Fibroblast of skin of left quadriceps (primary cell): ENCODE data around the gene HAAO.
"Not testable (repeated sequence)": the region's sequence is repeated elsewhere in the genome, so short reads cannot be mapped to it uniquely, and the experiment has no call there.

Experiments used
- DNase-seq, 2 experiments: peaks; one replicate each; pipeline ENCODE4 v3.0.0-alpha.2; 2013; ENCODE audit warnings: low read depth in 2 of 2

Gene HAAO

DNA sequence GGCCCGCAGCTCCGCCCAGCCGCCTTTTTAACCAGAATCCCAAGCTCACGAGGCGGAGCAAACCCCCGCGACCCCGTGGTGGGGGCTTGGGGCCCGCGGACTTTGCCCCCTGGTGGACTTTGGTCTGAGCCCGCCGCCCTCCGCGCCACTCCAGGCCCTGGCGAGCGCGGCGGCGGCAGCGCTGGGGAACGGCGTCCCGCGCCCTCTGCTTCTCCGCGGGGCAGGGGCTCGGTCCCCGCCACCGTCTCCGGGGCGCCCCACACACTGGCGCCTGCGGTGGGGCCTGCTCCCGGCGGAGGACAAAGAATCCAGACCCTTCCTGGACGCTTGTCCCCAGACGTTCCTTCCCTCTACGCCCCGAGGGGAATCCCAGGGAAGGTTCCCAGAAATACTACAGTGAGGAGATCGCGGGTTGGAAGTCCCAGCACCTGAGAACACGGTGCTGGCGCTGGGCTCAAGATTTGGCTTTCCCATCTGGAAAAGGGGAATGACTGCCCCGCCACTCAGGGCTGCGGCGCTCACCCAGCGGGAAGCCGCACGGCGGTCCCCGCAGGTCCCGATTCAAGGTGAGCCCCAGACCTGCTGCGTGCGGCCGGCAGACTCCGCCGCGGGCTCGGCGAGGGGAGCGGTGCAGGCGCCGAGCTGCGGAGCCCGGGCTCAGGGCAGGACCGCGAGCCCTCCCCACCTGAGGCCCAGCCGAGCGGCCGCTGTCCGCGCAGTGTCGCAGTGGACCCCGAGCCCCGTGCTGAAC lies at the start of gene HAAO:
TSS of gene HAAO (minus strand) at position 1 of the 751 bp plus-strand sequence. CDS start 47 bp downstream, outside the sequence.
- DNase-seq: no peak

DNA sequence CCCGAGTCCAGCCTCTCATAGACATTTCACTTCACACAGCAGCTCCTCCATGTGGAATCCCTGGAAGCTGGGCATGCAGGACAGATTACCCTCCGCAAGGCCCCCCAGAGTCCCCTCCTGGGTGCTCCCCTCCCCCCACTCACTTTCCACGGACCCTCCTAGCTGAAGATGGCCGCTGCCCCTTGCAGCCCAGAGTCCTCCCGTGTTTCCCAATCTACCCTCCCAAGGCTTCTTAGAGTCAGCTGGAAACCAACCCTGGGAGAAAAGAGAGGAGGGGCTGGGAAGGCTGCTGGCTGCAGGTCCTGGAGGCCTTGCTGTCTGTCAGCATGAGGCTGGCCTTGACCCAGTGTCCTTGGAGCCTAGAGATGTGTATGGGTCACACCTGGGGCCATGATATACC lies 49.0 kb upstream of the HAAO start:
- no peak for DNase-seq

GRCh38 chr2:42840760-42841159 lies 48.4 kb upstream of the HAAO start:
- no peak for DNase-seq

- DNase-seq: no peak
These were observed 47.6 kb upstream of the HAAO start for GRCh38 chr2:42839809-42840501.

GRCh38 chr2:42838133-42838532 lies 45.8 kb upstream of the HAAO start:
- DNase-seq: no peak

DNA sequence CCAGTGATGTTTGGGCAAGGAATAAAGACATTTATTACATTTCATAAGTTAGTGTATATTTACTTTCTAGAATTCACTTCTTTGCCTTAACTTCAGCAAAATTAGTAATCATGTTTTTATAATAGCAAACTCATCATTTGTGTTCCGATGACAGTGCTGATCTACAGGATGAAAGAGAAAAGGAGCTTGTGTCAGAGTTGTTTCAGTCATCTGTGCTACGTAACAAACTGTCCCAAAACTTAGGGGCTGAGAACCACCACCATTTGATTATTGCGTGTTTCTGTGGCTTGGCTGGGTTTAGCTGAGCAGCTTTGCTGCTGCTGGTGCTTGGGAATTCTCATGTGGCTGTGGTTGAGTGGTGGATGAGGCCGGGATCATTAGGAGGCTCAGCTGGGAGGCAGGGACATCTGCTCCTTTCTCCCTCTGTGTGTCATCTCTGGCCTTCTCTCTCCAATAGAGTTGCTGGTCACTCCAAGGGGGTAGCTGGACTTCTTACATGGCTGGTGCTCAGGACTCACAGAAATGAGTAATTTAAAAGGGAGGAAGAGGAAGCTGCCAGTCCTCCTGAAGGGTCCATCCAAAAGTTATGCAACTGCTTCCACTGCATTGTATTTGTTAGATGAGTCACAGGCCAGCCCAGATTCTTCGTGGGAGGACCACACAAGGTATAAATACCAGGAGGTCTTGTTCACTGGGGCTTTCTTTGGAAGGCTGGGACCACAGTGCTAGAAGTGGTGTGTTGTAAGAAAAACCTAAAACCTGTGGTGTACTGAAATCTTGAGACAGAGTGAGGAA lies 43.4 kb upstream of the HAAO start:
- DNase-seq: peak; percentile 98 to 99

DNA sequence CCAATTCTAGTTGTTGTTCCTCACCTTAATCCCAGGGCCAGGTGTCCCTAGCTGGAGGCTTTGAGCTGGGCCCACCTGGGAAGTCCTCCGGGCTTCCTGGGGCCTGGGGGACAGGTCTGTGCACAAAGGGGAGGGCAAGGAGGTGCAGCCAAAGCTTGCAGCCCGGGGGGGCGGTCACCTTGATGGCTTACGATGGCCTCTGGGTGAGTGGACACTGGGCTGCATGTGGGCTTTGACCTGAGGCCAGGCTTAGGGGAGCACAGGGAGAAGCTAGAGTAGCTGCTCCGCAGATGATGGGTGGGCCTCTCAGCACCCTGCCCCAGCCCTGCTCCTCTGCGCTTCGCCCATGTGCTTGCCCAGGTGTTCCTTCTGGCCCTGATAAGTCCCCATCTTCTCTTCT lies 41.8 kb upstream of the HAAO start:
- DNase-seq: no peak

GRCh38 chr2:42832289-42832634 lies 39.9 kb upstream of the HAAO start:
- no peak for DNase-seq

- DNase-seq: not testable (repeated sequence)
These were observed 39.3 kb upstream of the HAAO start for GRCh38 chr2:42831575-42832288.

- DNase-seq: no peak
These were observed 38.7 kb upstream of the HAAO start for GRCh38 chr2:42830922-42831574.

- no peak for DNase-seq
These were observed 37.5 kb upstream of the HAAO start for GRCh38 chr2:42829671-42830440.

DNA sequence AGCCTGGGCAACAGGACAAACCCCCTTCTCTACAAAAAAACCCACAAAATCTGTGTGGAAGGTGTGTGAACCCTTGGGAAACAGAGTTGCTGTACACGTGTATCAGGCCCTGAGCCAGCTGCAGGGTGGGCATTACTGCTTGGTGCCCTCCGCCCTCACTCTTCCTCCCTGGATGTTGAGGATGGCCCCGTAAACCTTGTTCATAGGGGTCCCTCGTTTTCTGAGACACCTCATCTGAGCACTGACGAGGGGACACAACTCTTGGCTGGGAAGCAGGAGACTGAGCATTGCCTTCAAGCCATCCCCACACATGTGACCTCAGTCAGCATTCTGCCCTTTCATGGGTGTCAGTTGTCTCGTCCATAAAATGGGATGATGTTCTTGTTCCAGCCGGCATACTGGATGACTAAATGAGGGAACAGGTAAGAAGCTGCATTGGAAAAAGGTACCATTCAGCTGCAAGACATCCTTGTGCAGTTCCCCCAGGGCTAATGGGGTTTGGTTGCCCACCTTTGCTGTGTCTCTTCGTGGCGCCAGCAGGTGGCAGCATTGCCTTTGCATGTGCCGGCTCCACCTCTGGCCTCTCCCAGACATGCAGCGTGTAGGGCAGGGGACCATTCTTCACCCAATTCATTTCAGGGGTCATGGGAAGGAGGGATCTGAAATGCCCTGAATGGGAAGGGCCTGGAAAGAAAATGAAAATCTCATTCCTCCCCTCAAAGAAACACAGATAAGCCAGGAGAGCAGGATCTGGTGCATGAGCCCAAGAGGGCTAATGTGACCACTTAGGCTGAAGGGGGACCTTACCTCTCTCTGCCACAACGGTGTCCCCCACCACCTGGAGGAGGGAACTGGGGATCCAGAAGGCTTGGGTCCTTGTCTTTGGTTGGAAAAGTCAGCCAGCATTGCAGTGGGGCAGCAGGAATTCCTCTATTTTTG lies 36.4 kb upstream of the HAAO start:
- DNase-seq: no peak

GRCh38 chr2:42827647-42828486 lies 35.5 kb upstream of the HAAO start:
- peak; percentile 52 to 59 for DNase-seq

GRCh38 chr2:42826231-42826630 lies 33.8 kb upstream of the HAAO start:
- DNase-seq: no peak

GRCh38 chr2:42824454-42824807 lies 32.0 kb upstream of the HAAO start:
- no peak for DNase-seq

DNA sequence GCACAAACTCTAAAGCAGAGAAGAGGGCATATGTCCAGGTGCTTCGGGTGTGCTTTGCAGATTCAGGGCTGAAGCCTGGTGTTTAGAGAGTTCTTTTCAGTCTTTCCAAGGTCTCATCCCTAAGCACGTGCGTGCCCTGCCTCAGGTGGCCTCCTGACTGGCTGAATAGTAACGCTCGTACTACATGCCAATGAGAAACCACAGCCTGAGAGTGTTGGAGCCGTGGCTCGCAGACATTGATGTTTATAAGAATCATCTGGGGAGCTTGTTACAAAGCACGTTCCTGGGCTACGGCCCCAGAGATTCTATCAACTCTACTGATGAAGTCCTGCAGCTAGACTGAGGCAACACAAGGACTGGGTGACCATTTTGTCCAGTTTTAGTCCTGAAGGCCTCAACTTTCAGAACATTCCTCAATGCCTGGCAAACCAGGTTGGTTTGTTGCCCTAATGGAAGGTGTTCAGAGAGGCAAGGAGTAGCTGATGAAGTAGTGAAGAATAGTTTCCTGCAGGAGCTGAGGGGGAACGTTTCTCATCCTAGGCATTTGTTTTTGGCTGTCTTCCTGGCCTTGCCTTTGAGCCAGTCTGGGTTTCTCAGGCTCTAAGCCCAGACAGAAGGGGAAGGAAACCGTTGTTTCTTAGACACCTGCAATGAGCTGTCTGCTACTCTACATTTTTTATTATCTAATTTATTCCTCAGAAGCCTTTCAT lies 31.5 kb upstream of the HAAO start:
- no peak for DNase-seq

DNA sequence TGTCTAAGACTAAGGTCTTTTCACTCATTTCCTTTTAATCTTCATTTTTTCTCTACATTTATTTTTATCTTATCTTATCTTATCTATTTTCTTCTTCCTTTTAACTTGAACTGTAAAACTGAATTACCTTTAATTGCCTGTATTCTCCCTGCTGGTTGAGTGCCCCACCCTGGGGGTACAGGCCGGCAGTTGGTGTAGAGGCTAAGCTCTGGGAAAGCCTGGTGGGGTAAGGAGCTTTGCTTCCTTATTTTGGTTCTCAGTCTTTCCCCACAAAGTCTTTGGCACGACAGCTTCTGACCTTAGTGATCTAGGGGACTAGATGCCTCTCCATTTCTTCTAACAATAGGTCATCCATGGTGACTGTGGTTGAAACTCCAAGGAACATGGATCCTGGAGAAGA lies 26.8 kb upstream of the HAAO start:
- no peak for DNase-seq

- no peak for DNase-seq
These were observed 23.3 kb upstream of the HAAO start for GRCh38 chr2:42815726-42816125.
